SK-N-SH (cell line): ENCODE data around the gene PEX11A. TPM values are rescaled to one million over a fixed set of nuclear protein-coding genes. Genes with fewer than 3 reads are reported as not detected.

Experiments used
- CTCF ChIA-PET: fragments of 300-600, 350-600 bp; formaldehyde crosslinking; extraction: SDS; loops from one replicate; lab custom pipeline; 2021; lab: Yijun Ruan, JAX
- POLR2A ChIA-PET: fragments of 350-600 bp; sonication (Branson Sonifier 250); formaldehyde crosslinking; extraction: SDS; loops from one replicate; lab custom pipeline; 2020; ENCODE audit warnings: antibody characterized with exemption, inconsistent platforms; lab: Yijun Ruan, JAX
- DNase-seq: peaks from one replicate; pipeline ENCODE4 v3.0.0; 2012
- H2AFZ ChIP-seq: fragments of 200-600 bp; sonication (generic); 2 replicates; pipeline ENCODE4 v1.8.1; 2016; ENCODE audit warnings: antibody characterized with exemption, mild to moderate bottlenecking, low read depth
- H3F3A ChIP-seq: fragments of 200-600 bp; sonication (generic); replicated peaks from 2 replicates; pipeline ENCODE3; 2016; ENCODE audit warnings: antibody characterized with exemption, mild to moderate bottlenecking; ENCODE audit not compliant: insufficient read depth
- H3K27ac ChIP-seq, 2 experiments: fragments of 200-500 bp in 1 of 2; fragments of 200-600 bp in 1 of 2; sonication (Bioruptor generic) in 1 of 2; sonication (generic), shearing (Covaris generic) in 1 of 2; 2 replicates each; pipeline versions ENCODE4 v1.5.1 to v1.6.1; 2014 to 2016; ENCODE audit warnings: low read depth in 2 of 2, inconsistent platforms in 1 of 2, low read length in 1 of 2, mild to moderate bottlenecking in 1 of 2, mixed read lengths in 1 of 2
- H3K27me3 ChIP-seq: fragments of 200-600 bp; sonication (generic), shearing (Covaris generic); 2 replicates; pipeline ENCODE4 v1.6.1; 2016; ENCODE audit warnings: mixed run types; ENCODE audit not compliant: insufficient read depth
- H3K36me3 ChIP-seq, 2 experiments: fragments of 200-500 bp in 1 of 2; fragments of 200-600 bp in 1 of 2; sonication (Bioruptor generic) in 1 of 2; sonication (generic) in 1 of 2; replicated peaks in 1 of 2; 2 replicates each; pipeline versions ENCODE3 to v1.5.1; 2014 to 2016; ENCODE audit warnings: low read length in 1 of 2, mild to moderate bottlenecking in 1 of 2; ENCODE audit not compliant: insufficient read depth in 2 of 2, control insufficient read depth in 1 of 2
- H3K4me1 ChIP-seq, 2 experiments: fragments of 200-500 bp in 1 of 2; fragments of 200-600 bp in 1 of 2; sonication (Bioruptor generic) in 1 of 2; sonication (generic), shearing (Covaris generic) in 1 of 2; 2 replicates each; pipeline versions ENCODE4 v1.5.1 to v1.6.1; 2014 to 2016; ENCODE audit warnings: low read depth in 1 of 2, low read length in 1 of 2, mixed run types in 1 of 2; ENCODE audit not compliant: insufficient read depth in 2 of 2, control insufficient read depth in 1 of 2
- H3K4me2 ChIP-seq: fragments of 200-600 bp; sonication (generic), shearing (Covaris generic); 2 replicates; pipeline ENCODE4 v1.6.1; 2017; ENCODE audit warnings: mixed run types
- H3K4me3 ChIP-seq, 2 experiments: fragments of 200-500 bp in 1 of 2; fragments of 200-600 bp in 1 of 2; sonication (Bioruptor generic) in 1 of 2; sonication (generic), shearing (Covaris generic) in 1 of 2; 2 replicates each; pipeline versions ENCODE4 v1.5.1 to v1.8.1; 2014 to 2016; ENCODE audit warnings: low read depth in 2 of 2, inconsistent platforms in 1 of 2, low read length in 1 of 2, mild to moderate bottlenecking in 1 of 2, mixed read lengths in 1 of 2, moderate library complexity in 1 of 2
- H3K79me2 ChIP-seq: fragments of 200-600 bp; sonication (generic); 2 replicates; pipeline ENCODE4 v1.8.1; 2017; ENCODE audit warnings: mild to moderate bottlenecking; ENCODE audit not compliant: insufficient read depth
- H3K9ac ChIP-seq: fragments of 200-600 bp; sonication (generic); 2 replicates; pipeline ENCODE4 v1.6.1; 2017; ENCODE audit warnings: mixed run types
- H3K9me2 ChIP-seq: fragments of 200-600 bp; sonication (generic); 2 replicates; pipeline ENCODE4 v1.6.1; 2017; ENCODE audit warnings: mixed run types
- H3K9me3 ChIP-seq: fragments of 200-600 bp; sonication (generic); 2 replicates; pipeline ENCODE4 v1.6.1; 2017; ENCODE audit warnings: mixed run types, mild to moderate bottlenecking, moderate library complexity
- H4K20me1 ChIP-seq: fragments of 200-600 bp; sonication (generic); 2 replicates; pipeline ENCODE4 v1.6.1; 2017; ENCODE audit warnings: mild to moderate bottlenecking, mixed run types; ENCODE audit not compliant: insufficient read depth
- CHD2 ChIP-seq: fragments of 150-350 bp; IDR thresholded peaks from 2 replicates; pipeline ENCODE4 v1.6.1; 2018; ENCODE audit warnings: low read length; ENCODE audit not compliant: partially characterized antibody
- ELF1 ChIP-seq: IDR thresholded peaks from 2 replicates; pipeline ENCODE4 v1.4.0; 2012
- FOXM1 ChIP-seq: IDR thresholded peaks from 2 replicates; pipeline ENCODE4 v1.4.0; 2012; ENCODE audit warnings: low read depth, mild to moderate bottlenecking
- GABPA ChIP-seq: IDR thresholded peaks from 2 replicates; pipeline ENCODE4 v1.4.0; 2012; ENCODE audit warnings: low read depth, mild to moderate bottlenecking
- GATA2 ChIP-seq: sonication (generic); formaldehyde crosslinking; IDR thresholded peaks from 2 replicates; pipeline ENCODE4 v1.5.0; 2020; ENCODE audit warnings: mild to moderate bottlenecking, missing genetic modification reagents
- MAX ChIP-seq: IDR thresholded peaks from 2 replicates; pipeline ENCODE4 v1.4.0; 2012; ENCODE audit warnings: low read depth
- NFIC ChIP-seq: IDR thresholded peaks from 2 replicates; pipeline ENCODE4 v1.4.0; 2012; ENCODE audit warnings: borderline replicate concordance
- POLR2AphosphoS5 ChIP-seq: IDR thresholded peaks from 2 replicates; pipeline ENCODE4 v1.6.1; 2012; ENCODE audit warnings: low read depth, low read length
- REST ChIP-seq: IDR thresholded peaks from 2 replicates; pipeline ENCODE4 v1.6.1; 2012; ENCODE audit warnings: mild to moderate bottlenecking, low read depth, low read length, moderate library complexity
- RFX5 ChIP-seq: IDR thresholded peaks from 2 replicates; pipeline ENCODE4 v1.6.1; 2012; ENCODE audit warnings: mild to moderate bottlenecking, improper control_type of control experiment, low read length
- RXRA ChIP-seq: IDR thresholded peaks from 2 replicates; pipeline ENCODE4 v1.4.0; 2012; ENCODE audit warnings: low read depth, mild to moderate bottlenecking, borderline replicate concordance
- TAF1 ChIP-seq: IDR thresholded peaks from 2 replicates; pipeline ENCODE4 v1.6.1; 2012; ENCODE audit warnings: low read depth, mild to moderate bottlenecking, low read length, moderate library complexity, borderline replicate concordance
- TEAD4 ChIP-seq: IDR thresholded peaks from 2 replicates; pipeline ENCODE4 v1.4.0; 2012; ENCODE audit warnings: mild to moderate bottlenecking, borderline replicate concordance; ENCODE audit not compliant: insufficient read depth
- USF2 ChIP-seq: fragments of 150-350 bp; IDR thresholded peaks from 2 replicates; pipeline ENCODE4 v1.6.1; 2017; ENCODE audit warnings: antibody characterized with exemption, low read length, low read depth, borderline replicate concordance
- YY1 ChIP-seq: IDR thresholded peaks from 2 replicates; pipeline ENCODE4 v1.4.0; 2012; ENCODE audit warnings: low read depth, mild to moderate bottlenecking
- WGBS: methylation state at CpG from one replicate; pipeline ENCODE4 v1.1.6; 2017; ENCODE audit warnings: low lambda C conversion rate; 5-methylcytosine and 5-hydroxymethylcytosine counted together
- polyA plus RNA-seq, 3 experiments: library from polyadenylated mRNA; depleted of rRNA; stranded (reverse); fragments of >200 nt; gene quantifications; 2 replicates each; pipeline ENCODE4 v1.2.3, GENCODE V29; 2012
- TF ChIP-seq, protein P1 (sequence below): fragments of 150-350 bp; IDR thresholded peaks from 2 replicates; pipeline ENCODE4 v1.6.1; 2016; ENCODE audit warnings: mild to moderate bottlenecking, low read depth, low read length

PEX11A gene
- polyA plus RNA-seq, 1 of the 3 experiments (the other 2 are of a cell fraction), result 6.1 TPM

DNA sequence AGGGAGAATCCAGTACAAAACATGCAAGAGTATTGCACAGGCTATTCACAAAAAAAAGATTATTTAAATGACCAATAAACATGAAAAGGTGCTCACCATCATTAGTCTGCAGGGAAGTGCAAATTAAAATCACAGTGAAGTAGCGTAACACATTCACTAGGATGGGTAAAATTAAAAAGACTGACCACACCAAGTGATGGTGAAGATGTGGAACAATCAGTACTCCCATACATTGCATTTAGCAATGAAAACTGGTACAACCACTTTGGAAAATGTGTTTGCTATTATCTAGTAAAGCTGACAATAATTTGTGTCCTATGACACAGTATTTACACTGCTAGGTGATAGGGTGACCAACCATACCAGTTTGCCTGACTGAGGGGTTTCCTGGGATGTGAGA lies 34.1 kb upstream of the PEX11A start:
- no peak for DNase-seq
- POLR2A ChIA-PET, result no interaction called here
- no peaks in the 10 kb centered on the region for H4K20me1 ChIP-seq
- H3K4me2 ChIP-seq, result no peak overlapping the region
- peaks cover 7% of the 10 kb centered on the region; the same call in 1 of the 2 replicates for H3K27me3 ChIP-seq
- H3K4me1 ChIP-seq, result no peaks in the 10 kb centered on the region
- TF ChIP-seq GABPA (no peak), MAX (no peak), USF2 (no peak), TEAD4 (no peak), TAF1 (no peak), GATA2 (no peak), POLR2AphosphoS5 (no peak), RFX5 (no peak), RXRA (no peak), CHD2 (no peak), FOXM1 (no peak)
- TF ChIP-seq, protein P1, sequence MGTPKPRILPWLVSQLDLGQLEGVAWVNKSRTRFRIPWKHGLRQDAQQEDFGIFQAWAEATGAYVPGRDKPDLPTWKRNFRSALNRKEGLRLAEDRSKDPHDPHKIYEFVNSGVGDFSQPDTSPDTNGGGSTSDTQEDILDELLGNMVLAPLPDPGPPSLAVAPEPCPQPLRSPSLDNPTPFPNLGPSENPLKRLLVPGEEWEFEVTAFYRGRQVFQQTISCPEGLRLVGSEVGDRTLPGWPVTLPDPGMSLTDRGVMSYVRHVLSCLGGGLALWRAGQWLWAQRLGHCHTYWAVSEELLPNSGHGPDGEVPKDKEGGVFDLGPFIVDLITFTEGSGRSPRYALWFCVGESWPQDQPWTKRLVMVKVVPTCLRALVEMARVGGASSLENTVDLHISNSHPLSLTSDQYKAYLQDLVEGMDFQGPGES, result no peak
- no peaks in the 10 kb centered on the region for H3K9me2 ChIP-seq
- no peaks in the 10 kb centered on the region for H3K79me2 ChIP-seq
- 69% methylated on average over 1 of the region's 1 CpG for WGBS
- no peak overlapping the region for H3K4me3 ChIP-seq
- no peaks in the 10 kb centered on the region for H3K36me3 ChIP-seq
- no peak overlapping the region for H2AFZ ChIP-seq
- H3F3A ChIP-seq, result no peaks in the 10 kb centered on the region
- H3K9me3 ChIP-seq, result peaks cover 10% of the 10 kb centered on the region; the same call in 1 of the 2 replicates
- no peak overlapping the region for H3K9ac ChIP-seq
- CTCF ChIA-PET, result interaction anchor here (0.6 kb wide), 1 partner anchor 26 kb away, joined by 3 read pairs; no protein-coding TSS in a partner anchor
- H3K27ac ChIP-seq, result no peak overlapping the region

GRCh38 chr15:89723031-89723430 lies 32.5 kb upstream of the PEX11A start:
- H3K4me2 ChIP-seq, result no peak overlapping the region
- ChIA-PET POLR2A (no interaction called here), CTCF (interaction anchor here (1.1 kb wide), 1 partner anchor 50 kb away, joined by 3 read pairs; no protein-coding TSS in a partner anchor)
- no peaks in the 10 kb centered on the region for H3K79me2 ChIP-seq
- no peaks in the 10 kb centered on the region for H3K36me3 ChIP-seq
- H3K9me2 ChIP-seq, result 0 out of 2 replicates have a peak, but pooled peaks cover 4% of the 10 kb centered on the region
- 82% methylated on average over 3 of the region's 3 CpGs for WGBS
- no peaks in the 10 kb centered on the region for H3K4me1 ChIP-seq
- H3K9me3 ChIP-seq, result peaks cover 10% of the 10 kb centered on the region; the same call in 1 of the 2 replicates
- H2AFZ ChIP-seq, result no peak overlapping the region
- no peaks in the 10 kb centered on the region for H4K20me1 ChIP-seq
- no peak for DNase-seq
- no peaks in the 10 kb centered on the region for H3F3A ChIP-seq
- H3K4me3 ChIP-seq, result no peak overlapping the region
- H3K27ac ChIP-seq, result no peak overlapping the region
- peaks cover 7% of the 10 kb centered on the region; the same call in 1 of the 2 replicates for H3K27me3 ChIP-seq
- H3K9ac ChIP-seq, result no peak overlapping the region
- TF ChIP-seq RXRA (no peak), TEAD4 (no peak), NFIC (no peak), YY1 (no peak), ELF1 (no peak), REST (no peak)
